NCI-H1694 treated with DMSO at 0.1 percent for 48 hours (cell line): Measurements from ENCODE around the gene KCNT1.

ENCODE experiments used
- DNase-seq: peaks from one replicate; lab custom pipeline; 2025; lab: John Stamatoyannopoulos, UW

KCNT1 gene

DNA sequence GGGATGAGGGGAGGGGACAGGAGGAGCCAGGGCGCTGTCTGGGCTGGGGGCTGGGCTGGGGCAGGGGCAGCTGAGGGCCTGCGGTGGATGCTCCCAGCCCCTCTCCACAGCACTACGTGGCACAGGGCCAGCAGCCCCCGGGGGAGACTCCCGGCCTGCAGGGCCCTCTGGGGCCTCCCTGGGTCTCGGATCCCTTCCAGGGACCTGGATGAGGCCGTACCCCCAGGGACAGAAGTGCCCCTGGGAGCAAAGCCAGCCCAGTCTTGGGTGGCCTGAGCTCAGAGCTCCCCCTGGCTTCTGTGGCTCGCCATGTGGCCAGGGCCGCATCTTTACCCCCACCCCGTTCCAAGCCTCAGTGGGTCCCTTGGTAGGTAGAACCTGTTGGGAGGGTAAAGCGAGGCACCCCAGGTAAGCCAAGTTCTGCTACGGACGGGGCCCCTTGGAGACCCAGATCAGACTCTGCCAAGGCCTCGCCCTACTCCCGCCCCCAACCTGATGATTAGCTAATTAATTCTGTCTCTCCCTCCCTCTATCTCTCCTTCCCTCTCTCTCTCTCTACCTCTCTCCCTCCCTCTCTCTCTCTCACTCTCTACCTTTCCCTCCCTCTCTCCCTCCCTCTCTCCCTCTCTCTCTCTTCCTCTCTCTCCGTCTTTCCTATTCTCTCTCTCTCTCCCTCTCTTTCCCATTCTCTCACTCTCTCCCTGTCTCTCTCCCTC lies 24.3 kb downstream of the KCNT1 start:
- DNase-seq, result no peak

DNA sequence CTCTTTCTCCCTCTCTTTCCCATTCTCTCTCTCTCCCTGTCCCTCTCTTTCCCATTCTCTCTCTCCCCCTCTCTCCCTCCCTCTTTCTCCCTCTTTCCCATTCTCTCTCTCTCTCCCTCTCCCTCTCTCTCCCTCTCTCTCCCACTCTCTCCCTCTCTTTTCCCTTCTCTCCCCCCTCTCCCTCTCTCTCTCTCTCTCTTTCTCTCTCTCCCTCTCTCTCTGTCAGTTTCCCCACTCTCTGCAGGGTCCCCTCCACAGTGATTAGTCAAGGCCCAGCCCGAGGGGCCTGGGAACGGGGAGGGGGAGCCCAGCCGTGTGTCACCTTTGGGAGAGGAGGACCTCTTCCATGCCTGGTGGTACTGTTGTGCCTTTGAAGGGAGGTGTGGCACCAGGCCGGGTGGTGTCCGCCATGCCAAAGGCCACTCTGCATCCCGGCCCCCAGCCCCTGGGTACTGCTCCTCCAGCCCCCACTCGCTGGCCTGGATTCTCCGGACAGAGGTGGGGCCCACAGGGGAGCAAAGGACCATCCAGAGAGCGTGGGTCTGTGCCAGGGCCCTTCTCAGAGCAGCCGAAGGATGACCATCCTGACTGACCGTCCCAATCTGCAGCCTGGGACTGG lies 25.4 kb downstream of the KCNT1 start:
- no peak for DNase-seq

DNA sequence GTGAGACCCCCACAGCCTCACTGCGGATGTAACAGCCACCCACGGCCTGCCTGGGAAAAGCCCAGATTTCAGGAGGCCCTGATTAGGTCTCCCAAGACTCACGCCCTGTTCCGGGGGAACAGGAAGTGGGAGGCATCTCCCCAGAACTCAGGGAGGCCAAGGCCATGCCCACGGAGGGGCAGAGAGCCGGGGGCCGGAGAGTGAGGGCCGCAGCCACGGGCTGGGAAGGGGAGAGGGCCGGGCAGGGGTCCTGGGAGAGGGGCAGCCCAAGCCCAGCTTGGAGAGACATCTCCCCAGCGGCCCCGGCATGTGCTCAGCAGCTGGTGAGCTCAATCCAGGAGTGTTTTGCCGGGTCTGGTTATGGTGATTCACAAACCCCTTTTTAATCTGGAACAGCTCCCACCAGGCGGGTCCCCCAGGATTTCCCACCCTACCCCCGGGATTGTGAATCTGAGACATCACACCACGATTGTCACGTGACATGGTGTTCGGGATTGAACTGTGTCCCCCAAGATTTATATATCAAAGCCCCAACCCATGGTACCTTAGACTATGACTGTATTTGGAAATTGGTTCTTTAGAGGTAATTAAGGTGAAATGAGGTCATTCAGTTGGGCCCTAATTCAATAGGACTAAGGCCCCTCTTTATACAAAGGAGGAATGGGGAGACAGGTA lies 26.6 kb downstream of the KCNT1 start:
- no peak for DNase-seq

DNA sequence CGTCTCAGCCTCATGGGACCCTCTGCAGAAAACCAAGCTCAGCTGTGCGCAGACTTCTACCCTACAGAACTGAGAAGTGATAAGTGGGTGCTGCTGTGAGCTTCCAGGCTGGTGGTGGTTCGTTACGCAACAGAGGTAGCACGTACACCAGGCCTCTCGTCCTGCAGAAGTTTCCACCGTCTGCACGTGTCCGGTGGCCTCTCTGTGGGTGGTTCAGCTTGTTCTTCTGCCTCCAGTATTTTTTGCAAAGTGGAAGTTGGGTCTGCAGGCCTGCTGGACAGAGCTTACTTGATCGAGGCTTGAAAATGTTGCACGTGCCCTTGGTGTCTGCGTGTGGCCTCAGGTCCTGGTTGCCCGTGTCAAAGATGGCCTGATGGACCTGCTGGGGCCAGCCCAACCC lies 27.5 kb downstream of the KCNT1 start:
- no peak for DNase-seq

DNA sequence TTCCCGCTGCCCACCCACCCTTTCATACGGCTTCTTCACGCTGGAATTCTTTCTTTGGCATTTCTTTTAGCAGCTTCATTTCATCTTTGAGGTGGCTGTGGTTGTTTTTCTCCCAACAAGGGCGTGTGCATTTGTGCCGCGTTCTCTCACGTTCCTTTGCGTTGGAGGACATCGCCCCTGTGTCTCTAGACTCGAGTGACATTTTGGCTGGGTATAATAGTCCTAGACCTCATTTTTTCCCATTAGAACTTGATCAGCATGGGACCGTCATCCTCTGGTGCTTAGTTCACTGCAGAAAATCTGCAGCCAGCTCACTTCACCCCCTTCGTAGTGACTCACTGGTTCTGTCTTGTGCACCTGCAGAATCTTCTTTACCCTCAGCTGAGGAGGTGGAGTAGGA lies 29.5 kb downstream of the KCNT1 start:
- DNase-seq, result no peak

DNA sequence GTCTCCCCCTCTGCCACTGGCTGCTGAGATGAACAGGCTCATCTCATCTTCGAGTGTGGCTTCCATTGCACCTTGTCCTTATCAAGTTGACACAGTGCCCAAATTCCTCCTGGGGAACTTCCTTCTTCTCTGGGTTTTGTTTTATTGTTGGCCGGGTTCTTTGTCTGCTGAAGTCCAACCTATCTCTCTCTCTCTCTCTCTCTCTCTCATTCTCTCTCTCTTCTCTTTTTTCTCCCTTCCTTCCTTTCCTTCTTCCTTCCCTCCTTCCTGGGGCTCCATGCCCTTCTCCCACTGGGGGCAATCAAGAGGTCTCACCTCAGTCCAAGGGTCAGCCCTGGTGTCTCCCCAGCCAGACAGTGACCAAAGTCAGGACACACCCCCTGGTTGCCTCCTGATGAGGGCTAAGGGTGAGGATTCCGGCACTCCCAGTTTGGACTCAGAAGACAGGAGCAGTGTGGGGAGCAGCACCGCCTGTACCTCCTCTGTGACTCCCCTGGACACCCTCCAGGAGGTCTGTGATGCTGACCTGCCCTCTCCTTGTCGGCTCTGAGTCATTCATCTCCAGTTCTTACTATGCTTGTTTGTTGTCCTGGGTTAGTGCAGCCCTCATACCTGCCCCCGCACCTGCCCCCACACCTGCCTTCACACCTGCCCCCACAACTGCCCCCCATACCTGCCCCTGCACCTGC lies 30.7 kb downstream of the KCNT1 start:
- DNase-seq, result no peak

DNA sequence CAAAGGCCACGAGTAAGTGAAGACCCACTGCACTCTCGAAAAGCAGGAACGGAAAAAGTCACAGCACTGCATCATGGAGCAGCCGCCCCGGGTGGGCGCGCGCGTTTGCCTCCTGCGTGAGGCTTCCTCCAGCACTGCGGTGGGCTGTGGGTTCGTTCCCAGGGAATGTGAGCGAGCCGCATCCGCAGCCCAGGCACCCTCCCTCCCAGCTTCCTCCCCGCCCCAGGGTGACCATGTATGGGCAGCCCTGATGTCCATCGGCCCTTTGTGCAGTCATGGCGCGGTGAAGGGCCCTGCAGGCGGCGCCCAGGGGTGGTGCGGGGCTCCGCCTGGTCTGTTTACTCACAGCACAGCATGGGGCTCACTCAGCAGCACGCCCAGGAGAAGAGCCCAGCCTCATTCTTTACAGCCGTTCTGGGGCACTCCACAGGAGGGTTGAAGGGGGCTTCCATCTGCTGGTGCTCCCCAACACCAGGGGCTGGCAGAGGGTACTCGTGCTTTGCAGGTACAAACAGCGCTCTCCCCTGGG lies 32.7 kb downstream of the KCNT1 start:
- no peak for DNase-seq

DNA sequence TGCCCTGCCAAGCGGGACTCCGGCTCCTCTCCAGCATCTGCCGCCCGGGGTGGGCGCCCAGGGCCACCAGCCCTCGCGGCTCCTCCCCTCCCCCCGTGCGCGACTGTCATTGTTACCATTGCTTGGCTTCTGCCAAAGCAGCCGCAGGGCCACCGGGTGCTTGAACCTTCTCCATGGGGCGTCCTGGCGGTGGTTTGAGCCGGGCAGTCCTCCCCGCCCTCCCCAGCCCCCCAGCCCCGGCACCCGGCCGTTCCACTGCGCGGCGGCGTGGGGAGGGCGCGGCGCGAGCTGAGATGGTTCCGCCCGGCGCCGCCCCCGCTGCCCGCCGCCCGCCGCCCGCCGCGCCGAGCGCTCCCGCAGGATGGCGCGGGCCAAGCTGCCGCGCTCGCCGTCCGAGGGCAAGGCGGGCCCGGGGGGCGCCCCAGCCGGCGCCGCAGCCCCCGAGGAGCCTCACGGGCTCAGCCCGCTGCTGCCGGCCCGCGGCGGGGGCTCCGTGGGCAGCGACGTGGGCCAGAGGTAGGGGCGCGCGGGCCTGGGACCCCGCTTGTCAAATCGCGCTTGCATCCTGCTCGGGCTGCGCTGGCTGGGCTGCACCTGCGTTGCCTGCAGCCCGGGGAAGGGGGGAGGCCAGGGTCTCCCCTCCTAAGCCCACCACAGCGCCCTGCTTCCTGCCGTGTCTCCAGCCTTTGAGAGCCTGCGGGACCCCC lies 34.4 kb downstream of the KCNT1 start:
- DNase-seq, result no peak

DNA sequence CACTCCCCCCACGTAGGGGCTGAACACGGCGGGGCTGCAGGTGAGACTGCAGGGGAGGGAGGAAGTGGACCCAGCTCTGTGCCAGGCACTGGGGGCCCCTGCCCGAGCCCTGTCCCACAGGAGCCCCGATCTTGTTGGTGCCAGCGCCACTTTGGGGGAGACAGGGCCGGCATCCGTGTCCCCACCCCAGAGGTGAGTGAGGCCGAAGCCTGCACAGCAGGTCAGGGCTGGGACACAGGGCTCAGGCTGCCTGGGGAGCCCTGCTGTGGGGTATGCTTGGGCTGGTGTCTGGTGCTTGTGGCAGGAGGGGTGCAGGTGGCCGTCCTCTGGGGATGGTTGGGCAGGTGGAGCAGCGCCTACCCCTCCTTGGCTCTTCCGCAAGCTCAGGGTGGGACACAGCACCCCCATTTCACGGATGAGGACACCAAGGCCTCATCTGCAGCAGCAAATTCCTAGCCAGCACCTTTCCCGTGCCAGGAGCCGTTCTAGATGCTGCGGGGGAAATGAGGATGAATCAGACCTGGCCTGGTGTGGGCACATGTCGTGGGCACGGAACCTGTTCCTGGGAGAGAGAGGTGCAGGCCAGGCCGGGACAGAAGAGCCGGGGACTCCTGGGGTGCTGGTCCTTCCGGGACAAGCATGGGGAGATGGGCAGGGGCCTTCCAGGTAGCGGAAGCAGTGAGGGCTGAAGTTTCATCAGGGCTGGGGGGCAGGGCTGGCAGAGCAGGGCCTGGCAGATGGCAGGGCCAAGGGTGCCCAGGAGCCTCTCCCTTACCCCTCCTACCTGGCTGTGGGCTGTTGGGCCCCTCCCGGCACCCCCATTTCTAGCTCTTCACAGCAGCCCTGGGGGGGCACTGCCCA lies 35.2 kb downstream of the KCNT1 start:
- no peak for DNase-seq

DNA sequence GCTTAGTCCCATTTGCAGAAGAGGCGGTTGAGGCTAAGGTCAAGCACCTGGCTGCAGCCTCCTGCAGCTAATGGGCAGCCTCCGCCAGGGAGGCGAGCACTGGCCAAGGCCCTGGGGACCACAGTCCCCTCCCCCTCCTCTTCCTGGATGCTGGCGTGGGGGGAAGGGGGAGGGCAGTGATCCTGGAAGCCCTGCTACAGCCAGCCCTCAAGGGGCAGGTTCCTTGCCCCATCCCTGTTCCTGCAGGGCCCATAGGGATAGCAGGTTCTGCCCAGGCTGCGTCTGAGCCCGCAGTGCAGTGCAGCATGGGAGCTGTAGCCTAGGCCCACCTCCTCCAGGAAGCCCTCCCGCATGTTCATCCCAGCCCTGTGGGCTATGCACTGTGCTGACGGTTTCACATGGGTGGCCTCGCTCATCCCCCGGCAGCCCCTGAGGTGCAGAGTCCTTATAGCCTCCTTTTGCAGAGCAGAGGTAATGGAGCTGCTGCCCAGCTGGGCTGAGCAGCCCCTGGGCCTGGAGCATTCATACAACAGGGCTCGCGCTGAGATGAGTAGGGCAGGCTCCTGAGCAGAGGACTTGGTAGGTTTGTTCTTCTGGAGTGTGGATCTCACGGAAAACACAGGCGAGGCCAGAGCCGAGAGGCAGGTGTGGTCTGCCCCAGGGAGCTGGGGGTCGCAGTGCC lies 36.0 kb downstream of the KCNT1 start:
- no peak for DNase-seq

DNA sequence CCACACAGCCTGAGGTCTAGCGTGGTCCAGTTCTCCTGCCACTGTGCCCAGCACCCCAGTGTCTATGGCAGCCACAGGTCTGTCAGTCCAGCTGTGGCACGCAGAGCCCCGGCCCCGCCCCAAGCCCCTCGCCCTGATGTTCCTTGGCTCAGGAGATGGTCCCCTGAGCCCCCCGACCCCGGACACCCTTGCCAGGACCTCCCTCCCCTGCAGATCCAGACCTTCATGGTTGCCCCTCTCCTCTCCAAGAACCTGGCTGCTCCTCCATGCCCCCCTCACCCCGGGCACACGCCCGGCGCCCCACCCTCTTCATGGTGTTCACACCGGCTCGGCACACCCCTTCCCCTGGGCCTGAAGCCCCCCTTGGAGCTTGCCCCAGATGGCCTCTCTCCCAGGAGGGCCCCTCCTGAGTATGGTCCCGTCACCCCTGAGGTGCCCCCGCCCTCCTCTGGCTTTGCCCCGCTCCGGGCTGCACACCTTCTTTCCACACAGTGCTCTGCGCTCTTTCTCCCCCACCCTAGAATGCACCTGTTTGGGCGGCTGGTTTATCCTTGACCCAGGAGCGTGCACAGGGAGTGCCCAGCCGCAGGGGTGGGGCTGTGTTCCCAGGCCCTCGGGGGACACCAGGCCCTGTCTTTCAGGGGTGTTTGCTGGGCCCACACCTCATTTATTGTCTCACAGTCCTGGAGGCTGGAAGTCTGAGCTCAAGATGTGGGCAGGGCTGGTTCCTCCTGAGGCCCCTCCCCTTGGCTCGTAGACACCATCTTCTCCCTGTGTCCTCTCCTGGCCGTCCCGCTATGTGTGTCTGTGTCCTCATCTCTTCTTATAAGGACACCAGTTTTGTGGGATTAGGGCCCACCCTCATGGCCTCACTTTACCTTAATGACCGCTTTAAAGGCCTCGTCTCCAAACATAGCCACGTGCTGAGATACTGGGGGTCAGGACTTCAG lies 37.6 kb downstream of the KCNT1 start:
- DNase-seq, result no peak

DNA sequence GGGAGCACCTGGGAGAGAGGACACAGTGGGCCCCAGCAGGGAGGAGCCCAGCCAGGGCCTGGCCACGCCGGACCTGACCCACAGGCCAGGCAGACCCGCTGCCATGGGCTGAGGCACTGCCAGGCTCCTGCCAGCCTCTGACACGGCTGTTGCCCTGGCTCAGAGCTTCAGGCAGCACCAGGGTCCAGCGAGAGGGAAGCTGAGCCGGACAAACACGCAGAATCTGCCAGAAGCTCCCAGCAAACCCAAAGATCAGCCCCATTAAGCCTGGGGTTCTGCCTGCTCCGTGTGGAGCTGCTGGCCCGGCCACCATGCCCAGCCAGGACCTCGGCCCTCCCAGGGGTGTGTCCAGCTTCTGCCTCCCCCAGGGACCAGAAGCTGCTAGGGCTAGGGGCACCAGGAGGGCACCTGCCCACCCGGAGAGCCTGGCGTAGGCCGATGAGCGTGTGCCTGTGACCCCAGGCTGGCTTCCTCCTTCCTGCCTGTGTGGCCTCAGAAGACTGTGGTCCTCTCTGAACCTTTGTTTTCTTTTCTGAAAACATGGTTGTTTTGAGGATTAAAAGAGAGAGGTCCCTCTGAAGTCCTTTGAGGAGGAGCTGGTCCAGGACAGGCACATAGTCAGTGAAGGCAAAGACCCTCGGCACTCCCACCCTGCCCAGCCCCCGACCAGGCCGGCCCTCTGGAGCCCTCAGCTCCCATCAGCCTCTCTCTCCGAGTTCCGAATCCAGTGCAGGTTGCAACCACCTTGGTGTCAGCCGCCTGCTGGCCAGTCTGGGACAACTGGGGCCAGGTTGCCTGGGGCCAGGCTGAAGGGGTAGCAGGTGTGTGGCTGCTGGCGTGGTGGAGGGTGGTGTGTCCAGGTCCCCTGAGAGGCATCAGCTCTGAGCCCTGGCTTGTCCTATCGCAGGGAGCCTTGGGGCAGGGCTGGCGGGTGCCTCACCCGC lies 39.6 kb downstream of the KCNT1 start:
- DNase-seq, result no peak

DNA sequence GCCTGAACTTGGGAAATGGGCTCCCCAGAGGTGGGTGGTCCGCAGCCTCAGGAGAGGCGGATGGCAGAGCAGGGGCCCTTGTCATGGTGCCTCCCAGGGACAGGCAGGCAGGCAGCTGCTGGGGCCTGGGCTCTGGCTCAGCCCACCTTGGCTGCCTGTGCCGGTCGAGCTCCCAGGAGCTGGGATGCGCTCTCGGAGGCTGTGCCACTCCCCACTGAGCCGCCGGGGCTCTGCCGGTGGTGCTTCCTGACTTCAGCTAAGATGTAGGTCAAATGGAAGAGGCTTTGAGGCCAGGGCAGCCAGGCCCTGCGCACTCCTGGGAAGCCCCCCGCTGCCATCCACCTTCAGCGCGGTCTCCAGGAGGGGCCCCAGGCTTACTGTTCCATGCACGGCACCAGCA lies 41.0 kb downstream of the KCNT1 start:
- DNase-seq, result no peak

DNA sequence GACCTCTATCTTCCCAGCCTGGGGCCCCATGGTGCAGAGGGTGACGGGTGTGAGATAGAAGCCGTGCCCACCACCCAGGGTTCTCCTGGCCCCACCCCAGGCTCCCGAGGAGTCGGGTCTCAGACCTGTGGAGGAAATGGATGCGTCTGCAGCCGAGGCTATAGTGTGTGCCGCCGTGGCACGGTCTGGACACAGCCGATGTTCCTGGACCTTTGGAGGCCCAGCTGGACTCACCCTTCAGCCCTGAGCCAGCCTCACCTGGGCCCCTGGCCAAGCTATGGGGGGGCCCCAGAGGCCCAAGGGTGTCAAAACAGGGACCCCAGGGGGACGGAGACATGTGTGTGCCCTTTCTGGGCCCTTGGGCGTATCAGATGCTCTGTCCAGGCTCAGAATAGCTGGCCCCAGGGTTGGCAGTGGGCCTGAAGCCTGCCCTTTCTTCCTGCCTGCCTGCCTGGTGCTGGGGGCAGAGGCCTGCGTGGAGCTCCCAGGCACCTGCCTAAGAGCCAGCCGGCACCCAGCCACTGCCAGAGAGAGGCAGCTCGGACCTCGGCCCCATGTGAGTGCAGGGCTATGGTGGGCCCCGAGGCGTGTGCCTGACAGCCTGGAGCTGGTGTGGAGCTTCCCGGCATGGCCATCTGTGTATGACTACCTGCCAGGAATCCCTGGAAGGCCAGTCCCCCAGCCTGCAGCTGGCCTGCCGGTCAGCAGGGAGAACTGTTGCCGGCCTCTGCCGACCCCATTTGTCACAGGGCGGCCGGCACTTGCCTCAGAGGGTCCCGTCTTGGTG lies 41.8 kb downstream of the KCNT1 start:
- DNase-seq, result no peak

DNA sequence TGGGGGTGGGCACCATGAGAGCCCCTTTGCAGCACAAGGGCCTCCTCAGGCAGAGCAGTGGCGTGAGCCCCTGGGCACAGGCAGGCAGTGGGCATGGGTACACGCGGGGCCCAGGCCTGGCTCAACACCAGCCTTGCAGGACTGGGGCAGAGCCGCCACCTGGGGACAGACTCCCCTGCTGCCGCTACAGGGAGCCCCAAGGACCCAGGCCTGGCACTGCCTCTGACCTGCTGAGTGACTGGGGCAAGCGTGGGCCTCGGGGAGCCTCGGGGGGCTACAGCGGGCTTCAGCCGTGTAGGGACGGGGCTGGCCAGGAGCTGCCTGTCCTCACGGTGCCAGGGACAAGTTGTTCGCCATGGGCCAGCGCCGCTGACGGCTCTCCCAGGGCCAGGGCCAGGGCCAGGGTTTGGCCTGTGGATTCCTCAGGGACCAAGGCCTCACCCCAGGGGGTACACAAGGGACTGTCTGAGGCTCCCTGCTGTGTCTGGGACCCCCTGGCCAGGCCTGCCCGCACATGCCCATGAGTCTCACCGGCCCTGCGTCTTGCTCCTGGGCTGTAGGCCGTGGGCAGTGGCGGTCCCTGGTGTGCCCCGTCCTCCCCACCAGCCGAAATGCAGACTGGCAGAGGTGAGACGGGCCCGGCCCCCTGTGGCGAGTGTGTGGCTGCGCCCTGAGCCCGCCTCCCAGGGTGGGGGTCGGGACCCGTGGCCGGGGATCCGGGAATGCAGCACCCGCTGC lies 42.5 kb downstream of the KCNT1 start:
- no peak for DNase-seq

DNA sequence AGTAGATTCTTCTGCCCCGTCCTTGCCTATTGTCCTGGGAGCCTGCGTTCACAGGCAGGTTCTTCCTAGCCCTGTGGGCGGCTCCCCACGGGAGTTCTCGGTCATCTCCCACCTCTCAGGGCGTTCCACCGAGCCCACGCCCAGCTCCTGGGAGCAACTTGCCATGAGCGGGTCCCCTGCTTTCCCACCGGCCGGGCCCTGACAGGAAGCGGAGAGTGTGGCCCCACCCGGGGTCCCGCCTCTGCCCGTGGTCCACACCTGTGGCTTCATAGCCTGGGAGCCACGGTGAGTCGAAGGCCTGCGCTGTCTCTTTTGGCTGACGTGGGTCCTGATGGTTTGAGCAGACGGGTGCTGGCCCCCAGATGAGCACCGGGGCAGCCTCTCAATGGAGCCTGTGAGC lies 43.2 kb downstream of the KCNT1 start:
- DNase-seq, result no peak
